ENCODE measurements around the gene PTCD2.

Gene PTCD2

DNA sequence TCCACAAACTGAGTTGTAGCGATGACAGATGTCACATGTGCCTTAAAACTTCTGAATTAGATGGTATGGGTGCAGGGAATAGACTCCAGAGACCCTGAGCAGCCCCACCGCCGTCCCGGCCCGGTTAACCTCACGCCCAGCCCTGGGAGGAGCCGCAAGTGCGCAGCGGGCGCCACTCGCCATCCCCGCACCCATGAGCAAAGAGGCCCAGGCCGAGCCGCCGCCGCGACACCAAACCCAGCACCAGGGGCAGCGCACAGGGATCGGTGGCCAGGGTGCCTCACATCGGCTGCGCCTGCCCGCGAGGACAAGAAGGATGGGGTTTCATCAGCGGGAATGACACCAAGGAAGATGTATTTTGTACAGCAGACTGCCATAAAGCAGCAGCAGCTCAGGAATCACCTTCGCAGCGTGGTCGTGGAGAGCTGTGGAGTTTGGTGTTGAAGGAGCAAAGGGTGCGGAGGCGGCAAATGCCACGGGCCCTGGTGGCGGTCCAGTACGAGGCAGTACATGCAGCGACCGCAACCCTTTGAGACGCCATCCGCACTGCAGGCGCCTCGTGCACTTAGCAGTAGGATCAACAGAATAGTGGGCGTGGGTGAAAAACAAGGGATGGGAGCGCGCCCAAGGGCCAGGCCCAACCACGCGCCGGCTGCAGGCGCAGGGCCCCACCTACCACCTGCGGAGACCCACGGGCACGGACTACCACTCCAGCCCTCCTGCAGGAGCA lies 97.3 kb downstream of the PTCD2 start:
- Histone ChIP-seq H3K4me1 (ENCODE audit: insufficient read depth, insufficient read length) (no peaks in the 10 kb centered on the region), H3K36me3 (ENCODE audit: insufficient read depth, insufficient read length, low read length) (no peaks in the 10 kb centered on the region), H3K27me3 (ENCODE audit: insufficient read depth, insufficient read length) (no peaks in the 10 kb centered on the region), H3K4me3 (ENCODE audit: insufficient read length, low read depth) (no peak overlapping the region), H3K9me3 (ENCODE audit: insufficient read depth, low read length) (no peaks in the 10 kb centered on the region), H3K9ac (ENCODE audit: insufficient read length, low read depth) (no peak overlapping the region)
- DNase-seq (ENCODE audit: low read depth, low spot score) = no peak
- TF ChIP-seq ZNF274 (IDR thresholded peaks at IDR 0.05; ENCODE audit: low read depth, low read length) = no peak
- TF ChIP-seq SUZ12 (IDR thresholded peaks at IDR 0.05; ENCODE audit: extremely low read depth, insufficient read depth, insufficient read length) = no peak
- no peak for TF ChIP-seq YY1 (IDR thresholded peaks at IDR 0.05; ENCODE audit: insufficient read depth, insufficient read length)

Measured in NT2/D1 (cell line).